PC-9 (cell line): ENCODE measurements around the gene C5orf47. TPM values are rescaled to one million over a fixed set of nuclear protein-coding genes. Genes with fewer than 3 reads are reported as not detected.
A peak's percentile ranks its signal among the peaks of the same experiment; 100 is the strongest.

ENCODE experiments used
- Bru-seq: library from RNA; stranded (reverse); fragments of 400-500 nt; gene quantifications from one replicate; lab custom pipeline; 2021; lab: Mats Ljungman, UMichigan
- BruChase-seq, 2 experiments: library from RNA; stranded (reverse); fragments of 400-500 nt; gene quantifications; one replicate each; lab custom pipeline; 2021; lab: Mats Ljungman, UMichigan
- BruUV-seq: library from RNA; stranded (reverse); fragments of 400-500 nt; replicated peaks from 2 replicates; lab custom pipeline; 2021; lab: Mats Ljungman, UMichigan
- CTCF ChIA-PET: fragments of 300-600 bp; sonication (Branson Sonifier 250); formaldehyde crosslinking; loops from one replicate; lab custom pipeline; 2022; ENCODE audit warnings: antibody characterized with exemption; lab: Charles Lee
- POLR2A ChIA-PET: fragments of 300-600 bp; sonication (Branson Sonifier 250); formaldehyde crosslinking; loops from one replicate; lab custom pipeline; 2022; ENCODE audit warnings: antibody characterized with exemption; ENCODE audit not compliant: unreplicated experiment; lab: Charles Lee
- DNase-seq, 2 experiments: peaks; one replicate each; pipeline versions ENCODE4 v3.0.0 to v3.0.0-alpha.2; 2015 to 2022; ENCODE audit warnings: mixed read lengths in 1 of 2
- H2AFZ ChIP-seq: fragments of 200-600 bp; sonication (generic); 2 replicates; pipeline ENCODE4 v1.8.1; 2017; ENCODE audit warnings: antibody characterized with exemption
- H3F3A ChIP-seq: fragments of 200-600 bp; sonication (generic); 2 replicates; pipeline ENCODE4 v1.8.1; 2017; ENCODE audit warnings: antibody characterized with exemption, mild to moderate bottlenecking, low read depth; ENCODE audit not compliant: insufficient read depth
- H3K27ac ChIP-seq: fragments of 200-600 bp; sonication (generic); 2 replicates; pipeline ENCODE4 v1.6.1; 2016; ENCODE audit warnings: mixed run types
- H3K27me3 ChIP-seq: fragments of 200-600 bp; sonication (generic); 2 replicates; pipeline ENCODE4 v1.6.1; 2016; ENCODE audit warnings: low read depth, mixed run types; ENCODE audit not compliant: insufficient read depth
- H3K36me3 ChIP-seq: fragments of 200-600 bp; sonication (generic); 2 replicates; pipeline ENCODE4 v1.6.1; 2016; ENCODE audit warnings: low read depth, mixed run types
- H3K4me1 ChIP-seq: fragments of 200-600 bp; sonication (generic); replicated peaks from 2 replicates; pipeline ENCODE4 v1.6.1; 2016; ENCODE audit warnings: mixed run types; ENCODE audit not compliant: insufficient read depth
- H3K4me2 ChIP-seq: fragments of 200-600 bp; sonication (generic); 2 replicates; pipeline ENCODE4 v1.6.1; 2017; ENCODE audit warnings: mixed run types
- H3K4me3 ChIP-seq: fragments of 200-600 bp; sonication (generic); 2 replicates; pipeline ENCODE4 v1.6.1; 2016; ENCODE audit warnings: mixed run types
- H3K79me2 ChIP-seq: fragments of 200-600 bp; sonication (generic); 2 replicates; pipeline ENCODE4 v1.6.1; 2017; ENCODE audit warnings: low read depth, mixed run types
- H3K9me2 ChIP-seq: fragments of 200-600 bp; sonication (generic); 2 replicates; pipeline ENCODE4 v1.8.1; 2017; ENCODE audit warnings: mild to moderate bottlenecking; ENCODE audit not compliant: insufficient read depth
- H3K9me3 ChIP-seq: fragments of 200-600 bp; sonication (generic); 2 replicates; pipeline ENCODE4 v1.8.1; 2016; ENCODE audit warnings: low read depth; ENCODE audit not compliant: insufficient read depth
- H4K20me1 ChIP-seq: fragments of 200-600 bp; sonication (generic); 2 replicates; pipeline ENCODE4 v1.8.1; 2017; ENCODE audit not compliant: insufficient read depth
- CTCF ChIP-seq: fragments of 200-600 bp; sonication (generic); conservative IDR thresholded peaks from 2 replicates; pipeline ENCODE4 v1.6.1; 2017; ENCODE audit warnings: mixed run types, antibody characterized with exemption, mild to moderate bottlenecking, moderate library complexity
- EZH2 ChIP-seq: fragments of 200-600 bp; sonication (generic); IDR thresholded peaks from 2 replicates; pipeline ENCODE4 v1.8.0; 2017; ENCODE audit warnings: antibody characterized with exemption, low read depth
- intact Hi-C: fragments of 100-400 bp; cut with micrococcal nuclease; formaldehyde crosslinking; loops from one replicate; pipeline ENCODE4 v1.10.0; 2022; ENCODE audit not compliant: unreplicated experiment
- long read RNA-seq: library from polyadenylated mRNA; stranded (forward); transcript quantifications from one replicate; pipeline ENCODE4 v2.0.0, GENCODE V29; 2022
- total RNA-seq: library from RNA; stranded (reverse); gene quantifications from 2 replicates; pipeline ENCODE4 v1.2.3, GENCODE V29; 2021

The C5orf47 gene
- total RNA-seq (not detected in 2 replicates), Bru-seq, nascent RNA (percentile 11 among the genes with signal in this experiment), BruChase-seq, experiment 1, labeled RNA remaining after a 2-hour chase (percentile 18 among the genes with signal in this experiment), BruChase-seq, experiment 2, labeled RNA remaining after a 6-hour chase (percentile 19 among the genes with signal in this experiment)
- long read RNA-seq = 0 reads

DNA sequence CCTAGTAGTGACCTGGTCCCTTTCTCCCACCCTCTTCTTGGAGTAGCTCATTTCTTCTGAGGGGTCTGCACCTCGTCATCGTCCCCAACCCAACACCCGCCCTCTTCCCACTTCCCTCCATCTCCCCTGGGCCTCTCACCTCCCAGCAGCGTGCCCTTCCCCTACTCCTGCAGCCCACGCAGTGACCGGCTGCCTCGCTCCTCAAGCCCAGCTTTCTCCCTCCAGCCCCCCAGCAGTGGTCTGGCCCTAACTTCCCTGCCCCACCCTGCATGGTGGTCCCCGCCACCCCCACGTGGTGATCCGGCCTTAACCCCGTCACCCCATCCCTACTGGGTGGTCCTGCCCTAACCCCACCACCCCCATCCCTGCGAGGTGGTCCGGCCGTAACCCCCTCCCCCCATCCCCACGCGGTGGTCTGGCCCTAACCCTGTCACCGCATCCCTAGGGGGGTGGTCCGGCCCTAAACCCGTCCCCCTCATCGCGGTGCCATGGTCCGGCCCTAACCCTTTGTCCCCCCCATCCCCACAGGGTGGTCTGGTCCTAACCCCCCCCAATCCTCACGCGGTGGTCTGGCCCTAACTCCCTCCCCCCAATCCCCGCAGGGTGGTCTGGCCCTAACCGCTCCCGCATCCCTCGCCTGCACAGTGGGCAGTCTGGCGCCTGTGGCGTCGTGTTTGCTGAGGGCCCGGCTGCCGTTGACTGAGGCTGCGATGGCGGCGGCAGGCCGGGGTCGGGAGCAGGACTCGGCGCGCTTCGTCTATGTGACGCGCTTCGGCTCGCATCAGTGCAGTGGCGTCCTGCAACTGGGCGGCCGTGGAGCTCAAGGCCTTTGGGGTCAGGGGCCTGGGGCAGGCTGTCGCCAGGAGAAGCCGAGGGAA is at the start of gene C5orf47:
Gene C5orf47 (plus strand): TSS at position 617 of the 878 bp plus-strand sequence. CDS start 94 bp downstream, at position 711.
- no peak within 1 kb of the TSS for H3K4me2 ChIP-seq
- no peaks in the 10 kb centered on the region for H3F3A ChIP-seq
- DNase-seq = no peak
- no peak within 1 kb of the TSS for H3K4me3 ChIP-seq
- no peaks in the 10 kb centered on the region for H4K20me1 ChIP-seq
- no TSS peak for BruUV-seq
- no peaks in the 10 kb centered on the region for H3K36me3 ChIP-seq
- ChIA-PET POLR2A (no interaction called here), CTCF (no interaction called here)
- peaks cover 22% of the 10 kb centered on the region; the same call in 1 of the 2 replicates for H3K27me3 ChIP-seq
- H2AFZ ChIP-seq = no peak within 1 kb of the TSS
- H3K79me2 ChIP-seq = no peaks in the 10 kb centered on the region
- intact Hi-C loops = no loop called here
- no peak within 1 kb of the TSS for H3K27ac ChIP-seq
- no peaks in the 10 kb centered on the region for H3K9me2 ChIP-seq
- H3K4me1 ChIP-seq = no peaks in the 10 kb centered on the region
- H3K9me3 ChIP-seq = no peaks in the 10 kb centered on the region; the same call in 1 of the 2 replicates
- TF ChIP-seq CTCF = no peak
- no peak for TF ChIP-seq EZH2

DNA sequence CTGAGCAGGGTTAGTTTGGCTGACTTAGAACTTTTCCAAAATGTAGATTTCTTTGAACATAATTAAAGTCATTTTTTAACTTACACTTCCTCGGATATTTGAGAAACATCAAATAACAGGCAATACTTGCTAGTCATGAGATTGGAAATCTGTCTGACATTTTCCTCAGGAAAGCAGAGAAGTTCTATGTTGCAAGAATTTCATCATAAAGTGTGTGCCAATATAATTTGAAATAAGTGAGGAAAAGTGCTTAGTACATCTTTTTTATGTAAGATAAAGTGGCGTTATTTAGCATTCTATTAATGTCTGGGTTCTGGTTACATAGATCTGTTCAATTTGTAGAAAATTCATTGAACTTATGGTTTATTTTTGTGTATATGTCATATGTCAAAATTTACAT is 48.7 kb upstream of the C5orf47 start:
- H3K4me2 ChIP-seq = no peak overlapping the region
- POLR2A ChIA-PET = no interaction called here
- BruUV-seq = no TSS peak

More for the DNA sequence above, 48.7 kb upstream of the C5orf47 start:
- intact Hi-C loops = no loop called here
- CTCF ChIA-PET = no interaction called here
- DNase-seq = no peak
- H3K79me2 ChIP-seq = no peaks in the 10 kb centered on the region
- H3K27ac ChIP-seq = no peak overlapping the region
- H3K27me3 ChIP-seq = no peaks in the 10 kb centered on the region
- H3K9me3 ChIP-seq = no peaks in the 10 kb centered on the region
- peaks cover 14% of the 10 kb centered on the region; the same call in 1 of the 2 replicates for H3K4me1 ChIP-seq
- TF ChIP-seq EZH2 (no peak), CTCF (no peak)
- no peaks in the 10 kb centered on the region for H3K9me2 ChIP-seq
- no peak overlapping the region for H2AFZ ChIP-seq
- no peaks in the 10 kb centered on the region for H3F3A ChIP-seq
- no peaks in the 10 kb centered on the region for H4K20me1 ChIP-seq
- H3K36me3 ChIP-seq = no peaks in the 10 kb centered on the region
- H3K4me3 ChIP-seq = no peak overlapping the region
